ENCODE measurements around the gene BOLA2.
"Not testable (repeated sequence)": the region's sequence is repeated elsewhere in the genome, so short reads cannot be mapped to it uniquely, and the experiment has no call there.

The BOLA2 gene

DNA sequence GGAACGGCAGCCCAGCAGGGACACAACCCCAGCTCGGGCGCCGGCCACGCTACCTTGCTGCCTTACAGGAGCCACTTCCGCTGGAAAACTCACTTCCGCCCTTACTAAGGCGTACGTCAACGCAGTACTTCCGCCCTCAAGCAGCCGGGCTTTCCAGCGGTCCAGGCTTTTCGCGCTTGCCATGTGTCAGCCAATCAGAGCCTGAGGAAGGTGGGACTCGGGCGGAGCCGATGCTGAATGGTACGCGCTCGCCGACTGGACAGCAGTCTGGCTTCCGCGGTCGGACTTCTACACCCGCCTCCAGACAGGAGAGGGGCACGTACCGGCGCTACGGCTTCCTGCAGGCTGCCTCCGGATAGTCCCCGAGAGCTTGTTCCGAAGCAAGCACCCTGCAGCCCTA is at the start of gene BOLA2, which contains the start of gene SLX1B:
BOLA2 (minus strand) TSS at position 83 of the 400 bp plus-strand sequence. CDS start 98 bp downstream, outside the sequence.
SLX1B (plus strand) TSS at position 265 of the 400 bp plus-strand sequence.
- DNase-seq, result not testable (repeated sequence)

DNA sequence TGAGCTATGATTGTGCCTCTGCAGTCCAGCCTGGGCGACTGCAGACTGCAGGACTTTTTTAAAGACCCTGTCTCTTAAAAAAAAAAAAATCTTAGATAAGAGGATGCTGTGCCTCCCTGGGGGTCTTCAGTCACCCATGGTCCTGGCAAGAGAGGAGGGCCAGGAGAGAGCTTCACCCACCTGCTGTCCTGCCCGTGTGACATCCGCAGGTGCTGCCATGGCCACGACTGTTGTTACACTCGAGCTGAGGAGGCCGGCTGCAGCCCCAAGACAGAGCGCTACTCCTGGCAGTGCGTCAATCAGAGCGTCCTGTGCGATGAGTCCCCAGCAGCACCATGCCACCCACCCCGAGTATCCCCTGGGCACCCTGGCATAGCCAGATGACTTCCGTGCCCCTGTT is 28.1 kb upstream of the BOLA2 start:
- DNase-seq, result not testable (repeated sequence)

DNA sequence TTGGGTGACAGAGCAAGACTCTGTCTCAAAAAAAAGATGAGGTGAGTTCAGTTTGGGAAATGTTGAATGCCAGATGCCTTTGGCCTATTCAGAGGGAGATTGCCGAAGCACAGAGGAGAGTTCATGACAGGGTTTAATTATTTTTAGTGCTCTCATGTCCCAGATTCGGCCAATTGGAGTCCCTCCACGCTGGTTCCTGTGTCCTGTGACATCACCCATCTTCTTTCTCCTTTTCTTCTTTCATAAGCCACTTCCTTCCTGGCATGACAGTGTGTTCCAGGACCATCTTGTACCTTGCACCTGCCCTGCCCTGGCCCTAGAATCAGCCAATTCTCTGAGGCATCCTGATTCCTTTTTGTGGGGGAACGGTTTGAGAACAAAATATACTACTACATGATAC is 17.9 kb upstream of the BOLA2 start:
- DNase-seq, result not testable (repeated sequence)

DNA sequence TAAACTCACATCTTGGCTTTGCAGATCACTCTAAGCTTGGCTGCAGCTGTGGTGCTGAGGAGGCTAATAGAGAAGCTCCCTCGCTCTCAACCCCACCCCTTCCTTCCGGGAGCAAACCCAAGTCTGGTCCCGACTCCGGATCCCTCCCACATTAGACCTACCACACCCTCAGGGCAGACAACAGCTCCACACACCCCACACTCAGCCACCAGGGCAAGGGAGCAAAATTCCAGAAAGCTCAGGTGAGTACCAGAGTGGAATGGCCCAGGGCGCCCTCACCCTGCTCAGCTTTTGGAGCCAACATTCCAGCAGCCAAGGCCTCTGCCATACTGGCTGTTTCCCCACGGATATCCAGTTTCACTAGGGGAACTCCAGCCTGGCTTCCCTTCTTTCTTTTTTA is 15.5 kb upstream of the BOLA2 start:
- DNase-seq, result not testable (repeated sequence)

DNA sequence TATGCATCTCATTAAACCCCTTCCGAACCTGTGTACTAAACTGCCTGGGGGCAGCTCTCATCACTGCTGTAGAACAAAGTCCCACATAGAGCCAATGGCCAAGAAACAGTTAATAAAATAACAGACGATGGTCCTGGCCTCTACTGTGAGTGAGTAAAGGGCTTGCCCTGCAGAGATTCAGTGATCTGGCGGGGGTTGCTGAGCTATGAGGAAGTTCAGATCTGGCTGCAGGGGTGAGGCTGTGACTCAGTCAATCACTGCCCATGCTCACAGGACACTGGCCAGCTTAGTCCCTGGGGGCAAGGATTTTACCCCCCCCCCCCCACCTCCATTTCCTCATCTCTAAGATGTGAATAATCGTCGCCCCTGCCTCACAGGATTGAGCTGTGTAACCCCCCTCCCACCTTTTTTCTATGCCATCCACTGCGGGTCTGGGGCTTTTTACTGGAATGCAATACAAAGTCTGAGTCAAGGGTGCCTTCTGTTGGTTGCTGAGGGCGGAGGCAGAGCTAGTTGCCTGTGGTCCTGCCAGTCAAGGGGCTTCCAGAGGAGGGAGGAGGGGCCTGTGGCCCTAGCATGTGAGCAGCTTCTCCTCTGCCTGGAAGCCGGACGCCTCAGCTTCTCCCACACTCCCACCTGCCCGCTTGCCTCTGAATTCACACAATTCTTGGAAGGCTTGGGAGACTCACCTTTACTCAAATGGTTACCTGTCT is 13.7 kb upstream of the BOLA2 start:
- not testable (repeated sequence) for DNase-seq

DNA sequence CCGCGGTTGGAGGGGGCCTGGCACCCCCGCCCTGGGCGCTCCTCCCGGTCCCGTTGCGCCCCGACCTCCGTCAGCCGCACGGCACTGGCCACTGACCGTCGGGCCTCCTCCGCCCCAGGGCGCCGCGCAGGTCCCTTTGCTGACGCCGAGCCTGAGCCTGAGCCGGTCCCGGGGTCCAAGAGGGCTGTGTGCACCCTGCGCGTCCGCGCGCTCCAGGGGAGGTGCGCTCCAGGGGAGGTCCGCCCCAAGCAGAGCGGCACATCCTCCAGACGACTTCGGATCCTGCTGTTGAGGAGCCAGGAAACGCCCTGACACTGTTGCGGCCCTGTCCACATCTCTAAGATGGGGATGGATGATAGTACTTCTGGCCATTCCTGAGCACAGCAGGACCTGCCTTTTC is 12.8 kb upstream of the BOLA2 start:
- not testable (repeated sequence) for DNase-seq

DNA sequence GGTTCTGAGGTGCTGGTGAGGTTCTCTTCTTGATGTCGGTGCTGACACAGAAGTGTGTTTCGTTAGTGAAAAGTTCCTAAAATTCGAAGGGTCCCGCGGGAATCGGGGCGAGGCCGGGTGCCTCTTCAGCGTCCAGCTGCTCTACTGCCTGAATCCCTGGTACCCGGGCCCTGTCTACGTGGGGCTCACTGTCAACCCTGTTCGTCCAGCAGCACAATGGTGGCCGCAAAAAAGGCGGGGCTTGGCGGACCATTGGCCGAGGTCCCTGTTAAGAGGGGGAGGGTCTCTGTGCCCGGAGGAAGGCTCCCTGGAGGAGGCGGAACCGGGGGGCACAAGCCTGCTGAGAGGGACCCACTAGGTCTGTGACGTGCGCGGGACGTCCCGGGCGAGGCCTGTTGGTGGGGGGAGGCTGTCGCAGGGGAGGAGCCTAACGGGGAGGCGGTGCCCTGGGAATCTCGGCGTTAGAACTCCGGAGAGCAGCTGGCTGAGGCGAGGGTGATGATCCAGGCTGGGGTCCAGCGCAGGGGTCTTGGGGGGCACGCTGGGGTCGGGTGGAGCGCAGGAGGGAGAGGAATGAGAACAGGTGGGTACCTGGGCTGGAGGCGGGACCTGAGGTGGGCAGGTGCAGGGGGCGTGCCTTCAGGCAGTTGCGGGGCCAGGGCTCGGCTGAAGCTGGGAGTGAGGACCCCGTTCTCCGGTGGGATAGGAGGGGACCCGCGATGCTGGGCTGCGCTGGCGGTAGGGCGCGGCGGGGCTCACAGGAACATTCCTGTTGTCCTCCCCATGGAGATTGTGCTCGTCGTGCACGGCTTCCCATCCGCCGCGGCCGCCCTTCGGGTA is 12.1 kb upstream of the BOLA2 start:
- not testable (repeated sequence) for DNase-seq

DNA sequence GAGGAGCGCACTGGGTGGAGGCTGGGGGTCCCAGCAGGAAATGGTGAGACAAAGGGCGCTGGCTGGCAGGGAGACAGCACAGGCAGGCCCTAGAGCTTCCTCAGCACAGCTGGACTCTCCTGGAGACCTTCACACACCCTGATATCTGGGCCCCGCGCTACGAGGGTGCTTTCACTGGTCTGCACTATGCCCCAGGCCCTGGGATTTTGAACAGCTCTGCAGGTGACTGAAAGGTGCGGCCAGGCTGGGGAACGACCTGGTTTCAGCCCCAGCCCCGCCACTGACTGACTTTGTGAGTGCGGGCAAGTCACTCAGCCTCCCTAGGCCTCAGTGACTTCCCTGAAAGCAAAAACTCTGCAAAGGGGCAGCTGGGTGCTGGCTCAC is 6.5 kb upstream of the BOLA2 start:
- DNase-seq, result not testable (repeated sequence)

DNA sequence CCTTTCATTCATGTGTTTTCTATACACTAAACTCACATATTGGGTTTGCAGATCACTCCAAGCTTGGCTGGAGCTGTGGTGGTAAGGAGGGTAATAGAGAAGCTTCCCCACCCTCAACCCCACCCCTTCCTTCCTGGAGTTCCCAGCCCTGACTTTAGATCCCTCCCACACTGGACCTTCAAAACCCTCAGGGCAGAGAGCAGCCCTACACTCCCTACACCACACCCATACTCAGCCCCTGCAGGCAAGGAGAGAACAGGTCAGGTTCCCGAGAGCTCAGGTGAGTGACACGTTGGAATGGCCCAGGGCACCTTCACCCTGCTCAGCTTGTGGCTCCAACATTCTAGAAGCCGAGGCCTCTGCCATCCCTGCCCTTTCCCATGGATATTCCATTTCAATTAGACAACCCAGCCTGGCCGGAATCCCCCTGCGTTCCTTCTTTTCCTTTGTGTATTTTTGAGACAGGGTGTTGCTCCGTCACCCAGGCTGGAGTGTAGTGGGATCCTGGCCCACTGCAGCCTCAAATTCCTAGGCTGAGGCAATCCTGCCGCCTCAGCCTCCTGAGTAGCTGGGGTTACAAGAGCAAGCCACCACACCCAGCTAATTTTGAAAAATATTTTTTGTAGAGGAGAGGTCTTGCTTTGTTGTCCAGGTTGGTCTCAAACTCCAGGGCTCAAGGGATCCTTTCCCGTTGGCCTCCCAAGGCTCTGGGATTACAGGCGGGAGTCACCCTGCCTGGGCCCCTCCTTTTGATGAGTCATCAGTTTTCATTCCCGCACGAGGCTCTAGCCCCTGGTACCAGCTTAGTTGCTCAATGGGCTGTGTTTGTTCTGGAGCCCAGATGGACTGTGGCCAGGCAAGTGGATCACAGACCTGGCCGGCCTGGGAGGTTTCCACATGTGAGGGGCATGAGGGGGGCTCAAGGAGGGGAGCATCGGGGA is 5.8 kb upstream of the BOLA2 start, which contains the start of gene SULT1A4:
SULT1A4 (plus strand) TSS at position 208 of the 941 bp plus-strand sequence. CDS start 1,473 bp downstream, outside the sequence.
- not testable (repeated sequence) for DNase-seq

DNA sequence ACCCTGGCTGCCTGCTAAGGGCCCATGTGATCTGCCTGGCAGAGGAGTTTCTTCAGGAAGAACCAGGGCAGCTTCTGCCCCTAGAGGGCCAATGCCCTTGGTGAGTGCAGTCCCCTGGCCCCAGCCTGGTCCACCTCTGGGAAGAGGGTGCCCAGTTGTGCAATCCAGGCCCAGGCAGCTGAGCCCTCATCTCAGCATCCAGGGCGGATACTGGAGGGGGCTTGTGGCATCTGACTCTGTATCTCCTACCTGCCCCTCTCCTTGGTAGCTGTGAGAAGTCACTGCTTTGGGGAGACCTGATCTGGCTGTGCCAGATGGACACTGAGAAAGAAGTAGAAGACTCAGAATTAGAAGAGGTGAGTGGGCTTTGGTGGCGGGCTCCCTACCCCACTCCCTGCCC is 3.5 kb upstream of the BOLA2 start:
- not testable (repeated sequence) for DNase-seq

DNA sequence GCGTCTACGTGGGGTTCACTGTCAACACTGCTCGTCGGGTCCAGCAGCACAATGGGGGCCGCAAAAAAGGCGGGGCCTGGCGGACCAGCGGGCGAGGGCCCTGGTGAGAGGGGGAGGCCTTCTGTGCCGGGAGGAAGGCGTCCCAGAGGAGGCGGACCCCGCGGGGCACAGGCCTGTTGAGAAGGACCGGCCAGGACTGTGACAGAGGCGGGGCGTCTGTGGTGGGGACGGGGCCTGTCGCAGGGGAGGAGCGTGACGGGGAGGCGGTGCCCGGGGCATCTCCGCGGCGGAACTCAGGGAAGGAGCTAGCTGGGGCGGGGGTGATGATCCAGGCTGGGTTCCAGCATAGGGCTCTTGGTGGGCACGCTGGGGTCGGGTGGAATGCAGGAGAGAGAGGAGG is 677 bp upstream of the BOLA2 start:
- not testable (repeated sequence) for DNase-seq

DNA sequence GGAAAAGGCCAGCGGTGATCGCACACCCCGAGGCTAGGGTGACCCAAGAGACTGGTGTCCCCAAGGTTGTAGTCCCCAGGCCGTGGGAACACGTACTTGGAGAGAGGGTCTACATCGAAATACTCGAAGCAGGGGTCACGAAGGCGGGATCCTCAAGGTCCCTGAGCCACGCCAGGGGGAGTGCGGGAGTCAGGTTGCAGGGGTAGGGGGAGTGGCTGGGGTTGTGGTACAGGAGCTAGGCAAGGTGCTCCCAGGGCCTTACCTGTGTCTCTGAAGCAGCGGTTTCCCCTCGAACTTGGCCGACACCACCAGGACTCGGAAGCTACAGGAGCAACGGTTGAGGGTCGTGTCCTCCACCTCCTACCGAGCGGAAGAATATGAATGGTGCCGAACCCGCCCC is 397 bp downstream of the BOLA2 start:
- not testable (repeated sequence) for DNase-seq

DNA sequence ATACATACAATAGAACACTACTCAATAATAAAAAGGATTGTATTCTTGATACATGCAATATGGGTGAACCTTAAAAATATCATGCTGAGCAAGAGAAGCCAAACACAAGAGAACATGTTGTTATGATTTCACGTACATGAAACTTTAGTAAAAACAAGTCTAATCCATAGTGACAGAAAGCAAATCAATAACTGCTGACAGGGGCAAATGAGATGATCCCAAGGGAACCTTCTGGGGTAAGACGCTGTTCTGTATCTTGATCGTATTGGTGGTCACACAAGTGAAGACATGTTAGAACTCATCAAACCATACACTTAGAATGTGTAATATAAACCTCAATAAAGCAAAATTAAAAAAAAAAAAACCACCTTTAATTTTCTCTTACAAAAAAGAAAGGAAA is 28.8 kb downstream of the BOLA2 start:
- DNase-seq, result not testable (repeated sequence)

DNA sequence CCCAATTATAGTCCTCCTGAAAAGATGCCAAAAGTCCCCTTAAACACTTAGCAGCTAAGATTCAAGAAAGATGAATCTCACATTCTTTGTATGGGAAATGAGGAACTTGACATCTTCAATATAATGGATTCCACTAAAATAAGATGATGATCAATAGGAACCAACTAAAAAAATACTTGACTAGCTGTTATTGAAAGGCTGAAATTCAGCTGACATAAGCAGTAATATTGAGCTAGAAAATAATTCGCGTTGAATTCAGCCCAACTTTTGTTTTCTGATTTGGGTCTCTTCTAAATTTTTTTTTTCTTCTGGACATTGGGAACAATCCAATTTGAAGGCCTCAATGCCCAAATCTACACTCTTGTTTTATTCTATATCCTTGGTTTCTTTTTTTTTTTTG is 30.6 kb downstream of the BOLA2 start:
- DNase-seq, result not testable (repeated sequence)

DNA sequence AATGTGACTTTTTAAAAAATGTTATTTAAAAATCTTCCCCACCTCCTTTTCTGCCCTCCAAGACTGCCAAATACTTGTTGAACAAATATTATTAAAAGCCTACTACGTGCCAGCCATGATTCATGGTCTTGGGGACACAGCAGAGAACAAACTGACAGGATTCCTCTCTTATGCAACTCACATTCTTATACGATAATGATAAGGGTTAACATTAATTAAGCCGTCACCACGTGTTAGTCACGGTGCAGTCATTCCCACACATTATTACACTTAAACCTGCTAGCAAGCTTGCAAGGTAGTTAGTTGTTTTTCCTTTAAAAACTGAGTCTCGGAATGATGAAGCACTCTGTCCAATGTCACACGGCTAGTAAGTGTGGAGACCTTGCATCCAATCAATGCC is 48.9 kb downstream of the BOLA2 start:
- DNase-seq, result not testable (repeated sequence)

All from DMS153 (cell line).